Stimulated activated CD8-positive, alpha-beta memory T cell treated with anti-CD3 and anti-CD28 coated beads, Interleukin-2, amount 100 ng/mL, for 48 hours (primary cell): ENCODE results near the gene BHLHA15.

Experiments used
- DNase-seq, 2 donors: peaks; one replicate each; pipeline ENCODE4 v3.0.0-alpha.2; 2020; ENCODE audit warnings: low read depth in 2 of 2

BHLHA15 gene

GRCh38 chr7:98225913-98226614 lies 14.8 kb downstream of the BHLHA15 start:
- no peak for DNase-seq

- DNase-seq, result no peak
Measured at GRCh38 chr7:98227939-98228338, 16.7 kb downstream of the BHLHA15 start.

DNA sequence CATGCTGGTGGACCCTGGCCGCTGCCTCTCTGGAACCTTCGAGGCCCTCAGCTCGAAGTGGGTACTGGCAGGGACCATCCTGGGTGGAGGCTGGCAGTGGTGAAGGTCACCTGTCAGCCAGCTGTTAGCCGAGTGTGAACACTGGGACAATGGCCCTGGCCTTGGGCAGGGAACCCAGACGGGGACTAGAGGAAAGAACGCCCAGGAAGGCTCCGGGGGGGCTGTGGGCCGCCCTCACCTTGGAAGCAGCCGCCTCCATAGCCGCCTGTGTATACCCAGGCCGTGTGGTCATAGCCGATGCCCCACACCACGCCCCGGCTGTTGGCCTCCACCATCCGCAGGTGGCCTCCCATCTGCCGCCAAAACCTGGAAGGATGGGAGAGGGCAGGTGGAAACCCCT lies 17.6 kb downstream of the BHLHA15 start:
- DNase-seq, result no peak

- DNase-seq, result no peak
Measured at GRCh38 chr7:98229441-98229840, 18.2 kb downstream of the BHLHA15 start.

DNA sequence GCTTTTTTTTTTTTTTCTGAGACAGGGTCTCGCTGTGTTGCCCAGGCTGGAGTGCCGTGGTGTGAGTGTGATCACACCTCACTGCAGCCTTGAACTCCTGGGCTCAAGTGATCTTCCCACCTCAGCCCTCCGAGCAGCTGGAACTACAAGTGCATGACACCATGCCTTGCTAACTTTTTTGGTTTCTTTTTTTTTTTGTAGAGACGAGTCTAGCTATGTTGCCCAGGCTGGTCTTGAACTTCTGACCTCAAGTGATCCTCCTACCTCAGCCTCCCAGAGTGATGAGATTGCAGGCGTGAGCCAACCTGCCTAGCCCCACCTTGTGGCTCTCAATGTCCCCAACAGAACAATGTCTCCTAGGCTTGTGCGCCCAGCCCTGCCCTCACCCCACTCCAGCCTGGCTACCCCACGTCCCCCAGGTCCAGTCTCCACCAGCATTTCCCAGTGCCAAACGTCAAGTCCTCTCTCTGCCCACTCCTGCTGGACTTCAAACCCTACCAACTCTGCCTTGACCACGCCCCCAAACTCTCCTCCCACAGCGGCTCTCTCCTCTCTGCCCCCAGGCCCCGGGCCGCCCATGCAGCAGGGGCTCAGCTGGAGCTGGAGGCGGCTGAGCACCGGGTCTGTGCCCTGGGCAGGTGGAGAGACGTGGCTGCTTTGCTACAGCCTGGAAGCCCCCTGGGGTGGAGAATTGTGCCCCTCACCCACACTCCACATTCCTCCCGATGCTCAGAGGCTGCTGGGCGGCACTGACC lies 18.9 kb downstream of the BHLHA15 start:
- no peak for DNase-seq

DNA sequence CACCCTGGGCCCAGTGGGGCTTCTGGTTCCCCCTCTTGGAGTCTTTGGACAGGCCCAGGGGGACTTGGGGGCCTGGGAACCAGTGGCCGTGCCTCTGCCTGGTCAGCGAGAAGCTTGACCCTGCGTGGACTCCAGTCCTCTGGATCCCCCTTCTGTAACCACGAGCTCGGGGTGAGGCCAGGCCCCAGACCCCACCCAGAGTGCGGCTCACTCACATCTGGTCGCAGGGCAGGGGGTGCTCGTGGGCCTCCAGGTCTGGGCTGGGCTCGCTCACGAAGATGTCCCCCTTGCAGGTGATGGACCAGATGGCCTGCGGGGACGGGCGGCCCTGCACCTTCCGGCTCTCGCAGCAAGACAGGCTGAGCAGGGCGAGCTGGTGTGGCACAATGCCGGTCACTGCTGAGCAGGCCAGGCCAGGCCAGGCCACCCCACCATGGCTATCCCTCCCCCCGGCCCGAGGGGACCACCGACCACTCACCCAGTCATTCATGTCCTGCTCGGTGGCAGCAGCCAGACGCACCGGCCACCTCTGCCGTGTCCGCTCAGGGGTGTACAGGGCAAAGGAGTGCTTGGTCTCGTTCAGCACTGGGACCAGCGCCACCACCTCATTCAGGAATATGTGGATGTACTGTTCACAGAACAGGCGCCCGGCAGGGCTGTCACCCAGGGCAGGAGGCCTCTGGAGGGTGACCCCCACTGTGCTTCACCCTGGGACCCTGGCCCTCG lies 19.7 kb downstream of the BHLHA15 start:
- DNase-seq, result no peak

DNA sequence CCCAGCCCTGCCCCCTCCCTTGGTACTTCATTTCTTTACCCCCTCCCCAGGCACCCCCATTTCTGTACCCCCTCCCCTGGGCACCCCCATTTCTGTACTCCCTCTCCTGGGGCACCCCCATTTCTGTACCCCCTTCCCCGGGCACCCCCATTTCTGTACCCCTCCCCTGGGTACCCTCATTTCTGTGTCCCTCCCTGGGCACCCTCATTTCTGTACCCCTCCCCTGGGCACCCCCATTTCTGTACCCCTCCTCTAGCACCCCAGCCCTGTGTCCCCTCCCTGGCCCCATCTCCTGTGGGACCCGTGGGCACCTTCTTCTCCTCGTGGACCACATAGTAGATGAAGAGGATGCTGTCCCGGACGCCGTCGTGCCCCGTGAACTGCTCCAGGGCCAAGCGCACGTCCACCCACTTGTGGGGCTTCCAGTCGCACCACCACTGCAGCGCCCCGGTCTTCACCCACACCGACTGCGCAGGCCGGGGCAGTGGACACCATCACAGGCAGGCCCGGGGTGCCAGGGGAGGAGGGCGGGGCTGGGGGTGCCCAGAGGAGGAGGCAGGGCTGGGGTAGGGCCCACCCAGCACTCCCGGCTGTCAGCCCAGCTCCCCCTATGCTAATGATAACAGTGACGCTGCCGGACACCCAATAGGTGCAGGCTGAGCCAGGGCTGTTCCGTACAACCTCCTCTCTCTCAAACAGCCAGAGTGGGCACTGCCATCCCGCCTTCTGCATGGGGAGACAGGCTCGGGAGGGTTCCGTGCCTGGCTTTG lies 20.4 kb downstream of the BHLHA15 start:
- no peak for DNase-seq

GRCh38 chr7:98232263-98232585 lies 21.0 kb downstream of the BHLHA15 start:
- no peak for DNase-seq

DNA sequence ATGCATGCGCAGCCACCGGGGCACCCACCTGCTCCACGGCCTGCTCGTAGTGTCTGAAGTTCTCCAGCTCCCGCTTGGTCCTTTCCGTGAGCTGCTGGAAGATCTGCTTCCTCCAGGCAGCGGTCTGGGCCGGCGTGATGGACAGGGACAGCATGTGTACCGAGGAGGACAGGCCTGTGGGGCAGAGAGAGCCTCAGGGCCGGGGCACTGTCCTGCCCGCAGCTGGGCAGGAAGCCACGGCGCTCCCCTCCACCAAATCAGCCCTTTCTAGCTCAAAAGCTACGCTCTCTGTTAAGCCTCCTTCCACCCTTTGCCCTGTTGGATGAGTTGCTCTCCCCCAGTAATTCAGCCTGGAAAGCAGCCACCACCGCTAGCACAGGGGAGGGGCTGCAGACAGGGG lies 21.6 kb downstream of the BHLHA15 start:
- no peak for DNase-seq

GRCh38 chr7:98233219-98234070 lies 22.2 kb downstream of the BHLHA15 start:
- no peak for DNase-seq

GRCh38 chr7:98234429-98235147 lies 23.3 kb downstream of the BHLHA15 start:
- DNase-seq, result no peak

- DNase-seq, result no peak
Measured at GRCh38 chr7:98235901-98236300, 24.7 kb downstream of the BHLHA15 start.

GRCh38 chr7:98236355-98237185 lies 25.3 kb downstream of the BHLHA15 start:
- DNase-seq, result no peak

- DNase-seq, result no peak
Measured at GRCh38 chr7:98238076-98238475, 26.8 kb downstream of the BHLHA15 start.

GRCh38 chr7:98238976-98239375 lies 27.7 kb downstream of the BHLHA15 start:
- no peak for DNase-seq

DNA sequence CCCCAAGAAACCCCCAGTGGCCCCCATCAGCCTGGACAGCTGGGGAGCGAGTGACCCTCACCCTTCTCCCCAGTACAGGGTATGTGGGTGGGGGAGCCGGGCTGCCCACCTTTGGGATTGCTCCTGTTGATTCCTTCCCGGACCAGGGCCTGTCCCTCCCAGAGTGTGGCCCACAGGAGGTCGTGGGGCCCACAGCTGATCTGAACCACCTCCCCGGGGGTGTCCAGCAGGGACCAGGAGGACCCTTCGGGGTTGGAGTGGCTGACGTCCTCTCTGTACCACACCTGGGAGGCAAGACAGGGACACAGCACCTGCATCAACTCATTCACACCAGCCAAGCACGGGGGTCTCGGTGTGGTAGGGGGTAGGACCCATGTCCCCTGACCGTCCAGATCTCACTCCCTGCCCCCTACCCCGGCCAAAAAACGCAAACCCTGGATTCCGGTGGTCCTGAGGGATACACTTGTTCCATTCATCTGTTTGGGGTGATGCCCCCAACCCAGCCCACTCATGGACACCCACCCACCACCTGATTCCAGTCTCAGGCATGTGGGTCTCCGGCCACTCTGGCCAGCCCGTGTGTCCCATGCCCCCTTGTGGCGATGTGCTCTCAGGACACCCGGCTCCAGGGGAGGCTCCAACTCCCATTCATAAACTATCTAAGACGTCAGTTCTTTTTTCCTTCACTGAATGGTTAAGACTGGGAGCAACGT lies 29.9 kb downstream of the BHLHA15 start:
- no peak for DNase-seq

- DNase-seq, result no peak
Measured at GRCh38 chr7:98241674-98242241, 30.5 kb downstream of the BHLHA15 start.

GRCh38 chr7:98242342-98242741 lies 31.1 kb downstream of the BHLHA15 start:
- no peak for DNase-seq

DNA sequence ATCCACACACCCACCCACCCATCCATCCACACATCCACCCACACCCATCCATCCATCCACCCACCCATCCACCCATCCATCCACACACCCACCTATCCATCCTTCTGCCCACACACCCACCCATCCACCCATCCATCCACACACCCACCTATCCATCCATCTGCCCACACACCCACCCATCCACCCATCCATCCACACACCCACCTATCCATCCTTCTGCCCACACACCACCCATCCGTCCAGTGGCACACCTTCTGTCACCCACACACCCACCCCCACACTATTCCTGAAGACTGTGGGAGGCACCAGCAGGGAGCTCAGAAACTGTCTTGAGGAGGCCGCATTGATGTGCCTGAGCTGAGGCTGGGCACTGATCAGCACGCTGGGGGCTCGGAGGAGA lies 31.7 kb downstream of the BHLHA15 start:
- no peak for DNase-seq
